ENCODE results near the gene ATP1B4. TPM values are rescaled to one million over a fixed set of nuclear protein-coding genes. Genes with fewer than 3 reads are reported as not detected.

Gene ATP1B4
- total RNA-seq, 4 donors from 2014 or later = 0.11 TPM; not detected in 3

DNA sequence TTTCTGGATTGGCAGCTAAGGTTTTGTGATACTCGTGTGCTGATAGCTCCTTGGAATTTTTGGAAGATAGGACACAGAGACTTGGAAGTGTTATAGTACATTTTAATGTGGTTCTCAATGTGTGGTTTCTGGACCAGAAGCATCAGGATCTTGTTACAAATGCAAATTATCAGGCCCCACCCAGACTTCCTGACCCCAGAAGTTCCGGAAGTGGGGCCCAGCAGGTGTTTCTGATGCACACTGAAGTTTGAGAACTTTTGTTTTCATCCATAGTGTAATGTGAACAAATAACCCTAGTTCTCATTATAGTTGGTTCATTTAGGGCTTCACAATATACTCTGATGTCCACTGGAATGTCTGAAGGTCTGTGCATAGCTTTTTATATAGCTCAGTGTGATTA, 57.6 kb downstream of the ATP1B4 start:
- H3K36me3 ChIP-seq = no peaks in the 10 kb centered on the region
- H3K4me1 ChIP-seq = no peaks in the 10 kb centered on the region
- H3K9me3 ChIP-seq = no peaks in the 10 kb centered on the region
- intact Hi-C loops (cut with DNase I) = no loop called here
- 52 to 55% methylated on average over 2 of the region's 2 CpGs for WGBS, 2 donors
- H3K27ac ChIP-seq = no peak overlapping the region
- TF ChIP-seq CTCF (IDR thresholded peaks at IDR 0.05) (no peak), POLR2A (IDR thresholded peaks at IDR 0.05) (no peak)
- H3K27me3 ChIP-seq = no peaks in the 10 kb centered on the region
- no peak for DNase-seq
- H3K4me3 ChIP-seq (replicated peaks in 1 of 3) = no peak overlapping the region

DNA sequence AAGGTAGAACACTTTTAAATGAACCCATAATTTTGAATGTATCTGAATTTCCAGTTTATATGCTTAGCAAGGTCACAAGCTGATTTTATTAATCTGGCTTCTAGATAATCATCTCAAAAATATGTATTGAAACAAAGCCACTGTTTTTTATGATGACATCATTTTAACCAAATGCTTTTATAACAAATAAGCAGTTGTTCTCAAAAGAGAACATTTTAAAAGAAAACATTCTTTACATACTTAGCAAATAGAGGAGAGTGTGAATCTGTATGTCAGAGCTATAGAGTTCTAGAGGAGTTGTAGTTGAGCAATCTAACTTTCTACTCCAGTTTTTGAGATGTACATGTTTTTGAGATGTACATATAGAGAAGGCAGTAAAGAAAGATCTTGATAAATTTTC, 64.7 kb downstream of the ATP1B4 start:
- TF ChIP-seq CTCF (IDR thresholded peaks at IDR 0.05) (no peak), POLR2A (IDR thresholded peaks at IDR 0.05) (no peak)
- Histone ChIP-seq H3K36me3 (no peaks in the 10 kb centered on the region), H3K27me3 (no peaks in the 10 kb centered on the region), H3K27ac (no peak overlapping the region), H3K4me1 (no peaks in the 10 kb centered on the region), H3K9me3 (no peaks in the 10 kb centered on the region), H3K4me3 (replicated peaks in 1 of 3) (no peak overlapping the region)
- no peak for DNase-seq
- intact Hi-C loops (cut with DNase I) = no loop called here

- 23% methylated on average over 2 of the region's 2 CpGs for WGBS, 2 donors
- intact Hi-C loops (cut with DNase I) = no loop called here
Observed at GRCh38 chrX:120428309-120428708, 66.4 kb downstream of the ATP1B4 start.

DNA sequence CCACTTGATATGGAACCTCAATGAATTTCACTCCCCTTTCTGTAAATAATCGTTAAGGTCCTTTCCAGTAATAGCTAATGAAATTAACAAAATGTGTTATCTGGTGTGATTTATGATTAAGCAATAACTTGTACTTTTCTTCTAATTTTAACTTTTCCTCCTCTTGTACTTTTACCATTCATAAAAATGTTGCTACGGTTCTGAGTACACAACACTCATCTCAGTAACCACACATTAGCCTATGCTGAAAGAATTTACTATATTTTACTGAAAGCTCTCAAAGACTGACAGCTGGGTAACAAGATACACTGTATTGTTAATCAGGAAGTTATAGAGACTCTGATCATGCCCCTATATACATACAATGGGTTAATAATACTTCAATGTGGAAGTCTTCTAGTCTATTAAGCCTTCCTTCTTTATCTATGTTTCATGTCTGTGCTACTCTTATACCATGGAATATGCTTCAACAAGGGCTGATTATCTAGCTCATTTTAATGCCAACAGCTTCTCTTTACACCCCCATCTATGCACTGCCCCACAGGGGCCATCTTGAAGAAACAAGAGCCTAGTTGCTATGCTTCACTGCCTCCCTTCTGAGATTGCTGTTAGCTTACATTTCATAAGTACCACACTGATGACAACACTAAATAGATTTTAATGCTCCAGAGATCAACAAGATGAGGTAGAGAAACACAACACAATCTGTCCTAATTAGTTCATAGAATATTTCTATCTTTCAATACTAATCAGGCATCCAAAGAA, 68.1 kb downstream of the ATP1B4 start:
- TF ChIP-seq POLR2A (IDR thresholded peaks at IDR 0.05) (no peak), CTCF (IDR thresholded peaks at IDR 0.05) (no peak)

More at GRCh38 chrX:120428309-120428708, 66.4 kb downstream of the ATP1B4 start:
- Histone ChIP-seq H3K9me3 (no peaks in the 10 kb centered on the region), H3K4me1 (no peaks in the 10 kb centered on the region), H3K36me3 (no peaks in the 10 kb centered on the region), H3K27ac (no peak overlapping the region), H3K4me3 (replicated peaks in 1 of 3) (no peak overlapping the region), H3K27me3 (no peaks in the 10 kb centered on the region)
- no peak for DNase-seq
- TF ChIP-seq POLR2A (IDR thresholded peaks at IDR 0.05) = no peak
- TF ChIP-seq CTCF (IDR thresholded peaks at IDR 0.05) = no peak

More for the DNA sequence above, 68.1 kb downstream of the ATP1B4 start:
- intact Hi-C loops (cut with DNase I) = no loop called here
- Histone ChIP-seq H3K4me3 (replicated peaks in 1 of 3) (no peak overlapping the region), H3K36me3 (no peaks in the 10 kb centered on the region), H3K4me1 (no peaks in the 10 kb centered on the region), H3K9me3 (no peaks in the 10 kb centered on the region), H3K27me3 (no peaks in the 10 kb centered on the region), H3K27ac (no peak overlapping the region)
- DNase-seq = no peak
- 92 to 100% methylated on average over 2 of the region's 2 CpGs for WGBS, 2 donors

Other genes starting within 250 kb of the ATP1B4 start
- not detected for gene RHOXF1, start 246.2 kb upstream of the ATP1B4 start, total RNA-seq
- not detected for gene RHOXF2, start 203.5 kb upstream of the ATP1B4 start, total RNA-seq
- 10 to 100 TPM; 18.4 to 23.5 (median 20.8) TPM for gene ZBTB33, start 111.3 kb upstream of the ATP1B4 start, total RNA-seq
- gene TMEM255A, start 50.6 kb upstream of the ATP1B4 start, total RNA-seq = 1 to 10 TPM in 1 of 4 donors, under 1 TPM in 2, not detected in 1; 0.20 to 2.9 (median 0.67) TPM
- gene LAMP2, start 107.2 kb downstream of the ATP1B4 start, total RNA-seq = 100 to 1,000 TPM; 189 to 225 (median 205) TPM
- 10 to 100 TPM; 34.4 to 54.4 (median 42.2) TPM for gene CUL4B, start 198.9 kb downstream of the ATP1B4 start, total RNA-seq
- gene MCTS1, start 242.0 kb downstream of the ATP1B4 start, total RNA-seq = 10 to 100 TPM; 25.0 to 36.2 (median 30.1) TPM